IPS DF 4.7 (cell line): ENCODE data around the gene HARBI1.

Experiments used
- DNase-seq: peaks from one replicate; pipeline ENCODE4 v3.0.0-alpha.2; 2013; ENCODE audit warnings: low spot score; ENCODE audit errors: extremely low read depth

HARBI1 gene

DNA sequence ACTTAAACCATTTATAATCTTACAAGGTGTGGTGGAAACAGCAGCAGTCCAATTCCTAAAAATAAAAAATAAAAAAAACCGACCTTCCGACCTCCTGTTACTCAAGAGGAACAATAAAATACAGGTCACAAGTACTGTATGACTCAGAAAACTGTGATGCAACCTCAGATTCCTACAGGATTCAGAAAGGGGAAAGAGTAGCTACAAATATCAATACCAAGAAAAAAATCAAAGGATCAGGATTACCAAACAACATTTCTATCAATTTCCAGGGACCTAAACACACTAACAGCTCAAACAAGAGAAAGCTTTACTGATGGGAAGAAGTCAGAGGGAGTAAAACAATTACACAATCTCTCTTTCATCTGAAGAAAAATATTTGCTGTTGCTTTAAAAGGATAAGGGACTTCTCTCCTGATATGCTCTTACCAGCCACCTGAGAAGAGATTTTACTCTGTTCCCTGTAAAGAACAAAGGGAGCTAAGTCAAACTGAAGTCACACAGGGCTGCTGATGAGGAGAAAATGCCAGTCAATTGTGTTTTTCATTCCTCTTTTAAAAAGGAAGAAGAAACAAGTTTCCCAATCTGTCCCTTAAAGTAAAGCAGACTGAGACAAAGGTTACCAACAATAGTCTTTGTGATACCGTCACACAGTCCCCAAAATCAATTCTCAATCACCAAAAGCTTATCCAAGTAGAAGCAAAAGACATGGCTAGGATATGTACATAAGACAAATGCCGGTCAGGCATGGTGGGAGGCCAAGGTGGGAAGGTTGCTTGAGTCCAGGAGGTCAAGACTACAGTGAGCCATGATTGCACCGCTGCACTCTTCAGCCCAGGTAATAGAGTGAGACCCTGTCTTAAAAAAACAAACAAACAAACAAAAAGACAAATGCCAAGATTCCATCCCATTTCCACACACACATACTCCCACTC is 62.5 kb downstream of the HARBI1 start:
- DNase-seq, result no peak

DNA sequence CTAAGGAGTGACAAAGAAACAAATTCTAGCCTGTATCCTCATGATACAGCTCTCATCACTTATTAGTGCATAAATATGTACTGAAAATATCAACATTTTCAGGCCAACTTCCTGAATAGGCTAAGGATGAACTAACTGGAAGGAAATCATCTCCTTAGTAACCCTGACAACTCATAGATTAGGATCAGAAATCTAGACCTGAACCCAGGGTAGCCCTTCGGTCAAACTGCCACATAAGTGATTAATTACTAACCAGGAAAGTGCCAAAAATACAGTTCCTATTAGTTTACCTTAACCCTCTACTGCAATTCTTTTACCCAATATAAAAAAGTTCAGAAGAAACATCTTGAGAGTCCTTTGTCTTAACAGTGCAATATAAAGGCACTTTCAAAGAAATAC is 63.2 kb downstream of the HARBI1 start:
- DNase-seq, result no peak
